MCF 10A (cell line): ENCODE results near the gene BLOC1S3. TPM values are rescaled to one million over a fixed set of nuclear protein-coding genes. Genes with fewer than 3 reads are reported as not detected.

Experiments
- BruUV-seq: library from RNA; stranded (reverse); fragments of 400-500 nt; replicated peaks from 2 replicates; lab custom pipeline; 2021; lab: Mats Ljungman, UMichigan
- CTCF ChIA-PET: fragments of 300-600 bp; sonication (Branson Sonifier 250); formaldehyde crosslinking; extraction: SDS; loops from one replicate; lab custom pipeline; 2021; ENCODE audit warnings: antibody characterized with exemption, inconsistent platforms; lab: Yijun Ruan, JAX
- POLR2A ChIA-PET: fragments of 300-600, 350-650 bp; sonication (Branson Sonifier 250); formaldehyde crosslinking; extraction: SDS; loops from one replicate; lab custom pipeline; 2020; ENCODE audit warnings: antibody characterized with exemption, inconsistent platforms; lab: Yijun Ruan, JAX
- DNase-seq: peaks from one replicate; pipeline ENCODE4 v3.0.0-alpha.2; 2018; ENCODE audit not compliant: unreplicated experiment
- H3K27ac Mint-ChIP-seq: one replicate; pipeline ENCODE4 v1.8.0; 2022; ENCODE audit warnings: mild to moderate bottlenecking, low read depth, mixed read lengths; ENCODE audit not compliant: unreplicated experiment
- H3K27me3 Mint-ChIP-seq: one replicate; pipeline ENCODE4 v1.8.0; 2022; ENCODE audit warnings: mixed read lengths; ENCODE audit not compliant: insufficient read depth, unreplicated experiment
- H3K36me3 Mint-ChIP-seq: one replicate; pipeline ENCODE4 v1.8.0; 2022; ENCODE audit warnings: mild to moderate bottlenecking, moderate library complexity, mixed read lengths; ENCODE audit not compliant: insufficient read depth, unreplicated experiment
- H3K4me1 Mint-ChIP-seq: one replicate; pipeline ENCODE4 v1.8.0; 2022; ENCODE audit warnings: mixed read lengths; ENCODE audit not compliant: insufficient read depth, unreplicated experiment
- H3K4me3 Mint-ChIP-seq: one replicate; pipeline ENCODE4 v1.8.0; 2022; ENCODE audit warnings: mild to moderate bottlenecking, moderate library complexity, mixed read lengths; ENCODE audit not compliant: unreplicated experiment
- H3K9me3 Mint-ChIP-seq: one replicate; pipeline ENCODE4 v1.8.0; 2022; ENCODE audit warnings: mixed read lengths; ENCODE audit not compliant: unreplicated experiment
- intact Hi-C: fragments of 100-400 bp; cut with micrococcal nuclease; formaldehyde crosslinking; loops from 2 replicates; pipeline ENCODE4 v1.14.1; 2022
- total RNA-seq: library from RNA; stranded (reverse); gene quantifications from 2 replicates; pipeline ENCODE4 v1.2.3, GENCODE V29; 2022
- TF ChIP-seq, protein P1 (sequence below): fragments of 200-600 bp; IDR thresholded peaks from one replicate; pipeline ENCODE4 v1.8.0; 2022; ENCODE audit warnings: antibody characterized with exemption, mild to moderate bottlenecking; ENCODE audit not compliant: unreplicated experiment

BLOC1S3 gene
- total RNA-seq, 1 experiment from 2014 or later: 14.0 TPM

DNA sequence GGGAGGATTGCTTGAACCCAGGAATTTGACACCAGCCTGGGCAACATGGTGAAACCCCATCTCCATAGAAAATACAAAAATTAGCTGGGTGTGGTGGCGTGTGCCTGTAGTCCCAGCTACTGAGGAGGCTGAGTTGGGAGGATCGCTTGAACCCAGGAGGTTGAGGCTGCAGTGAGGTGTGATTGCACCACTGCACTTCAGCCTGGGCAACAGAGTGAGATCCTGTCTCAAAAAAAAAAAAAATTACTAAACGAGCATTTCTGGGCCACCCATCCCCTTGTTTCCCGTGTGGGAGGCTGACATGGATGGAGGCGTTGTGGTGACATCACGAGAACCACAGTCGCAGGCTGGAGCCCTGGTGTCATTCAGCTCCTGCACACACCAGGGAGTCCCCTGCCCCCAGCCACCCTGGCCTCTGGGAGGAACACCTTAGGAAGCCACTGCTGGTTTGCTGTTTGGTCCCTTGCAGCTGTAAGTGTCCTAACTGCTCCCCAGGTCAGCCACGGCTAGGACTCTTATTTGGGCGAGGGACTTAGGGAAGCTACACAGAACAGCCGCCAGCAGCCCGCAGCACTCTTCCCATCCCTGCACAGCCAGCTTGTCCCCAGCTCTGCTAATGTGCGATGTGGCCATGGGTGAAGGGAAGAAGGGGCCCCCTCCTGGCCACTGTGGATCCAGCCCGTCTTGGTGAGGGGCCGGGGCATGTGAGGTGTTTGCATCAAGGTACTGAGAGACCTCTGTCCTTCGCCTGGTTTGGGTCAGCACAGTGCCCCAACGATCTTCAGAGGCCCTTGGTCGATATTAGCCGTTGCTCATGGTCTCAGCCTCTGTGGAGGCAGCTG is 30.5 kb upstream of the BLOC1S3 start:
- BruUV-seq: no TSS peak
- H3K4me1 Mint-ChIP-seq: peaks cover 5% of the 10 kb centered on the region
- H3K9me3 Mint-ChIP-seq: no peaks in the 10 kb centered on the region
- no peak overlapping the region for H3K4me3 Mint-ChIP-seq
- intact Hi-C loops: no loop called here
- CTCF ChIA-PET: interaction anchor here (0.6 kb wide), 1 partner anchor 337 kb away, joined by 3 read pairs; no protein-coding TSS in a partner anchor
- peaks cover 19% of the 10 kb centered on the region for H3K36me3 Mint-ChIP-seq
- POLR2A ChIA-PET: interaction anchor here (0.6 to 0.7 kb wide), 2 partner anchors 56 to 983 kb away, joined by 3 read pairs; partner anchors contain the start of gene ZNF226
- H3K27ac Mint-ChIP-seq: no peak overlapping the region
- H3K27me3 Mint-ChIP-seq: no peaks in the 10 kb centered on the region
- TF ChIP-seq, protein P1, sequence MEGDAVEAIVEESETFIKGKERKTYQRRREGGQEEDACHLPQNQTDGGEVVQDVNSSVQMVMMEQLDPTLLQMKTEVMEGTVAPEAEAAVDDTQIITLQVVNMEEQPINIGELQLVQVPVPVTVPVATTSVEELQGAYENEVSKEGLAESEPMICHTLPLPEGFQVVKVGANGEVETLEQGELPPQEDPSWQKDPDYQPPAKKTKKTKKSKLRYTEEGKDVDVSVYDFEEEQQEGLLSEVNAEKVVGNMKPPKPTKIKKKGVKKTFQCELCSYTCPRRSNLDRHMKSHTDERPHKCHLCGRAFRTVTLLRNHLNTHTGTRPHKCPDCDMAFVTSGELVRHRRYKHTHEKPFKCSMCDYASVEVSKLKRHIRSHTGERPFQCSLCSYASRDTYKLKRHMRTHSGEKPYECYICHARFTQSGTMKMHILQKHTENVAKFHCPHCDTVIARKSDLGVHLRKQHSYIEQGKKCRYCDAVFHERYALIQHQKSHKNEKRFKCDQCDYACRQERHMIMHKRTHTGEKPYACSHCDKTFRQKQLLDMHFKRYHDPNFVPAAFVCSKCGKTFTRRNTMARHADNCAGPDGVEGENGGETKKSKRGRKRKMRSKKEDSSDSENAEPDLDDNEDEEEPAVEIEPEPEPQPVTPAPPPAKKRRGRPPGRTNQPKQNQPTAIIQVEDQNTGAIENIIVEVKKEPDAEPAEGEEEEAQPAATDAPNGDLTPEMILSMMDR: no peak
- DNase-seq: no peak

DNA sequence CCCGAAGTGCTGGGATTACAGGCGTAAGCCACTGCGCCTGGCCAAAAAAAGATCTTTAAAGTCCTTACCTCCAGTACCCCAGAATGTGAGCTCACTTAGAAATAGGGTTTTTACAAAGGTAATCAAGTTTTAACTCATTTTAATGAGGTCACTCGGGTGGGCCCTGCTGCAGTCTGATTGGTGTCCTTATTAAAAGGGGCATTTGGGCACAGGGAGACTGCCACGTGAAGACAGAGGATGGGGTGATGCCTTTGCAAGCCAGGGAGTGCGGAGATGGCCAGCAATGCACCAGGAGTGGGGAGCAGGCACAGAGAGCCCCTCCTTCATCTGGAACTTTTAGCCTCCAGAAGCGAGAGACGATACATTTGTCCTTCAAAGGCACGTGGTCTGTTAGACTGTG is 29.5 kb upstream of the BLOC1S3 start:
- peaks cover 15% of the 10 kb centered on the region for H3K36me3 Mint-ChIP-seq
- no TSS peak for BruUV-seq
- DNase-seq: no peak
- peaks cover 11% of the 10 kb centered on the region for H3K4me1 Mint-ChIP-seq
- H3K9me3 Mint-ChIP-seq: no peaks in the 10 kb centered on the region
- ChIA-PET CTCF (interaction anchor here (0.7 kb wide), 1 partner anchor 11 kb away, joined by 3 read pairs; the partner anchor contains the start of gene NKPD1), POLR2A (interaction anchor here (0.6 to 1.5 kb wide), 3 partner anchors 51 to 984 kb away, joined by 3 read pairs; partner anchors contain the start of genes PPP1R37 and ZNF226)
- no peak overlapping the region for H3K4me3 Mint-ChIP-seq
- H3K27me3 Mint-ChIP-seq: no peaks in the 10 kb centered on the region
- H3K27ac Mint-ChIP-seq: no peak overlapping the region
- TF ChIP-seq, protein P1: no peak
- intact Hi-C loops: no loop called here

DNA sequence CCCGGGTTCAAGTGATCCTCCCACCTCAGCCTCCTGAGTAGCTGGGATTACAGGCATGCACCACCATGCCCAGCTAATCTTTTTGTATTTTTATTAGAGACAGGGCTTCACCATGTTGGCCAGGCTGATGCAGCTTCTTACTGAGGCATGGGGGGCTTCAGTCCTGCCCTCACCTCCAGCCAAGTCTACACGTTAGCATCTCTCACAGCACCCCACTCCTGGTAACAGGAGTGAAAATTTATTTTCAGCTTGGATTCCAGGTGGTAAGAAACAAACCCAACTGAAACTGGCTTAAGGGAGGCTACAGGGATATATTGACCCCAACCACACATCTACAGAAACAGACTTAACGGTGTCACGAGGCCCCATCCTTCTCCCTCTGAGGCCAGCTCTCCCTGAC is 28.4 kb upstream of the BLOC1S3 start:
- ChIA-PET POLR2A (interaction anchor here (1.2 to 1.5 kb wide), 3 partner anchors 15 to 52 kb away, joined by 3 read pairs; partner anchors contain the start of gene TRAPPC6A), CTCF (interaction anchor here (0.6 kb wide), 1 partner anchor 39 kb away, joined by 3 read pairs; no protein-coding TSS in a partner anchor)
- Mint-ChIP-seq H3K4me3 (no peak overlapping the region), H3K36me3 (peaks cover 10% of the 10 kb centered on the region), H3K4me1 (peaks cover 16% of the 10 kb centered on the region), H3K27ac (no peak overlapping the region), H3K9me3 (no peaks in the 10 kb centered on the region), H3K27me3 (no peaks in the 10 kb centered on the region)
- no TSS peak for BruUV-seq
- no peak for DNase-seq
- TF ChIP-seq, protein P1: no peak
- intact Hi-C loops: no loop called here

DNA sequence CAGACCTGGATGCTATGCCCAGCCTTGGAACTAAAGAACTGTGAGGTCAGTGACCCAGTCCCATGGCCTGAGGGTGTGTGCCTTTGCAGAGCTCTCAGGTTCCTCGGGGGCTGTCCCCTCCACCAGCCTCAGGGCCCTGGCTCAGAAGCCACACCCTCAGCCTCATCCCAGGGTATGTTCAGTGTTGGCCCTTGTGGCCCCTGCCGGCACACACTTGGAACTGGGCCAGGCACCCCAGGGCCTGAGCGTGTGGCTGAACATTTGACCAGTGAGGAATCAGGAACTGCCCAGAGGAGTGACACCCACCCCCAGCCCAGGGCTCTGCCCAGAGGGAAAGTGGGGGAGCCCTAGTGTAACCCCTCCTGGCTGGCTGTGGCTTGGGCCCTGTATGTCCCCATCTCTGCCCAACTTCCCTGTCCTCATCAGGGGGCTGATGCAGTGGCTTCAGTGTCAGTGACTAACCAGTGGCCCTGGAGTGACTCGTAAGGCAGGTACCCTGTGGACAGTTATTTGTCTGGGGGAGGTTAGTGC is 27.8 kb upstream of the BLOC1S3 start:
- Mint-ChIP-seq H3K27ac (no peak overlapping the region), H3K4me3 (no peak overlapping the region), H3K27me3 (no peaks in the 10 kb centered on the region), H3K9me3 (no peaks in the 10 kb centered on the region), H3K4me1 (peaks cover 16% of the 10 kb centered on the region), H3K36me3 (peaks cover 13% of the 10 kb centered on the region)
- POLR2A ChIA-PET: interaction anchor here (0.7 to 1.5 kb wide), 4 partner anchors 14 to 1481 kb away, joined by 3 read pairs; partner anchors contain the start of genes PLAUR and TRAPPC6A
- DNase-seq: no peak
- no TSS peak for BruUV-seq
- TF ChIP-seq, protein P1: no peak
- CTCF ChIA-PET: interaction anchor here (0.5 kb wide), 1 partner anchor 14 kb away, joined by 4 read pairs; no protein-coding TSS in a partner anchor
- intact Hi-C loops: no loop called here
